ENCODE data around the gene NUMBL.

Gene NUMBL

GRCh38 chr19:40723661-40724254 lies 33.3 kb upstream of the NUMBL start:
- Histone ChIP-seq H3K4me1 (ENCODE audit: control insufficient read depth, insufficient read depth, low read length) (peaks cover 34% of the 10 kb centered on the region), H3K9ac (ENCODE audit: low read depth, low read length) (no peak overlapping the region), H3K9me3 (replicated peaks; ENCODE audit: low read length) (no peaks in the 10 kb centered on the region), H3K36me3 (ENCODE audit: insufficient read depth, low read length) (peaks cover 42% of the 10 kb centered on the region), H3K27me3 (ENCODE audit: control insufficient read depth, insufficient read depth, low read length) (no peaks in the 10 kb centered on the region), H3K4me3 (ENCODE audit: low read length) (no peak overlapping the region), H3K4me2 (ENCODE audit: low read length) (no peak overlapping the region)

- Histone ChIP-seq H3K4me1 (ENCODE audit: control insufficient read depth, insufficient read depth, low read length) (peaks cover 41% of the 10 kb centered on the region), H3K4me3 (ENCODE audit: low read length) (peak overlapping the region; percentile 30), H3K9me3 (replicated peaks; ENCODE audit: low read length) (no peaks in the 10 kb centered on the region), H3K36me3 (ENCODE audit: insufficient read depth, low read length) (peaks cover 30% of the 10 kb centered on the region), H3K9ac (ENCODE audit: low read depth, low read length) (peak overlapping the region; percentile 22), H3K27me3 (ENCODE audit: control insufficient read depth, insufficient read depth, low read length) (no peaks in the 10 kb centered on the region), H3K4me2 (ENCODE audit: low read length) (peak overlapping the region; percentile 74)
Measured at GRCh38 chr19:40721936-40722661, 31.6 kb upstream of the NUMBL start.

GRCh38 chr19:40721140-40721486 lies 30.7 kb upstream of the NUMBL start:
- Histone ChIP-seq H3K4me3 (ENCODE audit: low read length) (peak overlapping the region; percentile 83), H3K36me3 (ENCODE audit: insufficient read depth, low read length) (peaks cover 24% of the 10 kb centered on the region), H3K9ac (ENCODE audit: low read depth, low read length) (peak overlapping the region; percentile 68), H3K4me2 (ENCODE audit: low read length) (peak overlapping the region; percentile 77), H3K4me1 (ENCODE audit: control insufficient read depth, insufficient read depth, low read length) (peaks cover 45% of the 10 kb centered on the region), H3K9me3 (replicated peaks; ENCODE audit: low read length) (no peaks in the 10 kb centered on the region), H3K27me3 (ENCODE audit: control insufficient read depth, insufficient read depth, low read length) (no peaks in the 10 kb centered on the region)

GRCh38 chr19:40719414-40719894 lies 29.0 kb upstream of the NUMBL start:
- peaks cover 56% of the 10 kb centered on the region for H3K4me1 ChIP-seq (ENCODE audit: control insufficient read depth, insufficient read depth, low read length)
- H3K9me3 ChIP-seq (replicated peaks; ENCODE audit: low read length) = no peaks in the 10 kb centered on the region
- peak overlapping the region; percentile 77 for H3K4me2 ChIP-seq (ENCODE audit: low read length)
- peak overlapping the region; percentile 83 for H3K4me3 ChIP-seq (ENCODE audit: low read length)
- peaks cover 13% of the 10 kb centered on the region for H3K36me3 ChIP-seq (ENCODE audit: insufficient read depth, low read length)
- H3K27me3 ChIP-seq (ENCODE audit: control insufficient read depth, insufficient read depth, low read length) = no peaks in the 10 kb centered on the region
- H3K9ac ChIP-seq (ENCODE audit: low read depth, low read length) = peak overlapping the region; percentile 87

- Histone ChIP-seq H3K4me3 (ENCODE audit: low read length) (peak overlapping the region; percentile 83), H3K27me3 (ENCODE audit: control insufficient read depth, insufficient read depth, low read length) (no peaks in the 10 kb centered on the region), H3K9ac (ENCODE audit: low read depth, low read length) (peak overlapping the region; percentile 87), H3K4me2 (ENCODE audit: low read length) (peak overlapping the region; percentile 77), H3K9me3 (replicated peaks; ENCODE audit: low read length) (no peaks in the 10 kb centered on the region), H3K4me1 (ENCODE audit: control insufficient read depth, insufficient read depth, low read length) (peaks cover 61% of the 10 kb centered on the region), H3K36me3 (ENCODE audit: insufficient read depth, low read length) (peaks cover 7% of the 10 kb centered on the region)
Measured at GRCh38 chr19:40718774-40719391, 28.4 kb upstream of the NUMBL start.

- H3K9ac ChIP-seq (ENCODE audit: low read depth, low read length) = peak overlapping the region; percentile 87
- H3K36me3 ChIP-seq (ENCODE audit: insufficient read depth, low read length) = peaks cover 4% of the 10 kb centered on the region
- peak overlapping the region; percentile 83 for H3K4me3 ChIP-seq (ENCODE audit: low read length)
- H3K4me1 ChIP-seq (ENCODE audit: control insufficient read depth, insufficient read depth, low read length) = peaks cover 62% of the 10 kb centered on the region
- no peaks in the 10 kb centered on the region for H3K27me3 ChIP-seq (ENCODE audit: control insufficient read depth, insufficient read depth, low read length)
- H3K4me2 ChIP-seq (ENCODE audit: low read length) = peak overlapping the region; percentile 77
- no peaks in the 10 kb centered on the region for H3K9me3 ChIP-seq (replicated peaks; ENCODE audit: low read length)
Measured at GRCh38 chr19:40717880-40718773, 27.7 kb upstream of the NUMBL start.

GRCh38 chr19:40717325-40717879 lies 27.0 kb upstream of the NUMBL start:
- Histone ChIP-seq H3K4me2 (ENCODE audit: low read length) (peak overlapping the region; percentile 77), H3K9me3 (replicated peaks; ENCODE audit: low read length) (no peaks in the 10 kb centered on the region), H3K4me3 (ENCODE audit: low read length) (peak overlapping the region; percentile 83), H3K9ac (ENCODE audit: low read depth, low read length) (peak overlapping the region; percentile 87), H3K36me3 (ENCODE audit: insufficient read depth, low read length) (peaks cover 4% of the 10 kb centered on the region), H3K4me1 (ENCODE audit: control insufficient read depth, insufficient read depth, low read length) (peaks cover 59% of the 10 kb centered on the region), H3K27me3 (ENCODE audit: control insufficient read depth, insufficient read depth, low read length) (no peaks in the 10 kb centered on the region)

GRCh38 chr19:40716482-40717324 lies 26.3 kb upstream of the NUMBL start, which contains the start of the genes COQ8B and ITPKC:
TSS of gene COQ8B (minus strand) at chr19:40716886. CDS start at chr19:40714632, 2,254 bp downstream.
TSS of gene ITPKC (plus strand) at chr19:40717112. CDS start at chr19:40717136, 24 bp downstream.
- H3K4me2 ChIP-seq (ENCODE audit: low read length) = peak within 1 kb of the TSS; percentile 77
- H3K9me3 ChIP-seq (replicated peaks; ENCODE audit: low read length) = no peaks in the 10 kb centered on the region
- H3K36me3 ChIP-seq (ENCODE audit: insufficient read depth, low read length) = peaks cover 4% of the 10 kb centered on the region
- peaks cover 52% of the 10 kb centered on the region for H3K4me1 ChIP-seq (ENCODE audit: control insufficient read depth, insufficient read depth, low read length)
- peak within 1 kb of the TSS; percentile 87 for H3K9ac ChIP-seq (ENCODE audit: low read depth, low read length)
- H3K4me3 ChIP-seq (ENCODE audit: low read length) = peak within 1 kb of the TSS; percentile 83
- no peaks in the 10 kb centered on the region for H3K27me3 ChIP-seq (ENCODE audit: control insufficient read depth, insufficient read depth, low read length)

- peaks cover 45% of the 10 kb centered on the region for H3K4me1 ChIP-seq (ENCODE audit: control insufficient read depth, insufficient read depth, low read length)
- peak overlapping the region; percentile 77 for H3K4me2 ChIP-seq (ENCODE audit: low read length)
- peak overlapping the region; percentile 87 for H3K9ac ChIP-seq (ENCODE audit: low read depth, low read length)
- H3K36me3 ChIP-seq (ENCODE audit: insufficient read depth, low read length) = peaks cover 3% of the 10 kb centered on the region
- H3K9me3 ChIP-seq (replicated peaks; ENCODE audit: low read length) = no peaks in the 10 kb centered on the region
- H3K27me3 ChIP-seq (ENCODE audit: control insufficient read depth, insufficient read depth, low read length) = no peaks in the 10 kb centered on the region
- peak overlapping the region; percentile 83 for H3K4me3 ChIP-seq (ENCODE audit: low read length)
Measured at GRCh38 chr19:40716031-40716481, 25.6 kb upstream of the NUMBL start.

Measured in skeletal muscle satellite cell (primary cell).